GM19023 (cell line): Measurements from ENCODE around the gene GHSR.

ENCODE experiments used
- ATAC-seq: cut with Tn5 transposase; IDR thresholded peaks from one replicate; pipeline ENCODE4 v1.9.1; 2021; ENCODE audit warnings: mild to moderate bottlenecking, moderate library complexity; ENCODE audit not compliant: unreplicated experiment

Gene GHSR

GRCh38 chr3:172438186-172438585 is 10.1 kb downstream of the GHSR start:
- ATAC-seq, result no peak

GRCh38 chr3:172437713-172438112 is 10.5 kb downstream of the GHSR start:
- ATAC-seq, result no peak

- ATAC-seq, result no peak
These were observed 32.9 kb downstream of the GHSR start for GRCh38 chr3:172415323-172415722.

- ATAC-seq, result no peak
These were observed 36.7 kb downstream of the GHSR start for GRCh38 chr3:172411478-172411947.

- no peak for ATAC-seq
These were observed 37.4 kb downstream of the GHSR start for GRCh38 chr3:172410702-172411477.

- ATAC-seq, result no peak
These were observed 40.4 kb downstream of the GHSR start for GRCh38 chr3:172407872-172408271.

GRCh38 chr3:172405914-172406313 is 42.3 kb downstream of the GHSR start:
- ATAC-seq, result no peak

GRCh38 chr3:172404237-172404962 is 43.9 kb downstream of the GHSR start:
- ATAC-seq, result no peak

- ATAC-seq, result no peak
These were observed 45.2 kb downstream of the GHSR start for GRCh38 chr3:172402892-172403643.

- no peak for ATAC-seq
These were observed 46.2 kb downstream of the GHSR start for GRCh38 chr3:172402090-172402489.

GRCh38 chr3:172398484-172398883 is 49.8 kb downstream of the GHSR start:
- no peak for ATAC-seq

GRCh38 chr3:172397716-172398405 is 50.4 kb downstream of the GHSR start:
- ATAC-seq, result no peak

- ATAC-seq, result no peak
These were observed 51.9 kb downstream of the GHSR start for GRCh38 chr3:172396400-172396799.

- ATAC-seq, result no peak
These were observed 53.6 kb downstream of the GHSR start for GRCh38 chr3:172394692-172395091.
